Caco-2 (cell line): ENCODE results near the gene IFTAP. TPM values are rescaled to one million over a fixed set of nuclear protein-coding genes. Genes with fewer than 3 reads are reported as not detected.

Experiments
- BruUV-seq: library from RNA; stranded (reverse); fragments of 400-500 nt; replicated peaks from 2 replicates; lab custom pipeline; 2021; lab: Mats Ljungman, UMichigan
- CTCF ChIA-PET: fragments of 300-600 bp; sonication (Branson Sonifier 250); formaldehyde crosslinking; loops from one replicate; lab custom pipeline; 2022; ENCODE audit warnings: antibody characterized with exemption; lab: Charles Lee
- POLR2A ChIA-PET: fragments of 300-600 bp; sonication (Branson Sonifier 250); formaldehyde crosslinking; loops from one replicate; lab custom pipeline; 2022; ENCODE audit warnings: antibody characterized with exemption; lab: Charles Lee
- DNase-seq, 2 experiments: peaks; one replicate each; pipeline versions ENCODE4 v3.0.0 to v3.0.0-alpha.2; 2020 to 2022
- H3K27me3 ChIP-seq: replicated peaks from 2 replicates; pipeline ENCODE4 v1.6.0; 2011; ENCODE audit warnings: low read length; ENCODE audit not compliant: control insufficient read depth, insufficient read depth
- H3K36me3 ChIP-seq: 2 replicates; pipeline ENCODE4 v1.5.1; 2011; ENCODE audit warnings: low read length; ENCODE audit not compliant: control insufficient read depth, insufficient read depth
- H3K4me1 ChIP-seq: fragments of 250-450 bp; sonication (Bioruptor Pico); 2 replicates; pipeline ENCODE4 v1.5.1; 2020; ENCODE audit warnings: mild to moderate bottlenecking
- H3K4me3 ChIP-seq: 2 replicates; pipeline ENCODE4 v1.5.1; 2011; ENCODE audit warnings: low read depth, mild to moderate bottlenecking, control low read depth, low read length
- H3K9me3 ChIP-seq: fragments of 250-450 bp; sonication (Bioruptor Pico); 2 replicates; pipeline ENCODE4 v1.5.1; 2020; ENCODE audit warnings: mild to moderate bottlenecking, moderate library complexity
- H3K27ac Mint-ChIP-seq: one replicate; pipeline ENCODE4 v1.8.0; 2022; ENCODE audit warnings: mixed read lengths; ENCODE audit not compliant: unreplicated experiment
- H3K27me3 Mint-ChIP-seq: one replicate; pipeline ENCODE4 v1.8.0; 2022; ENCODE audit warnings: mixed read lengths; ENCODE audit not compliant: insufficient read depth, unreplicated experiment
- H3K36me3 Mint-ChIP-seq: one replicate; pipeline ENCODE4 v1.8.0; 2022; ENCODE audit warnings: mild to moderate bottlenecking, mixed read lengths; ENCODE audit not compliant: insufficient read depth, unreplicated experiment
- H3K4me1 Mint-ChIP-seq: one replicate; pipeline ENCODE4 v1.8.0; 2022; ENCODE audit warnings: low read depth, mixed read lengths; ENCODE audit not compliant: unreplicated experiment
- H3K4me3 Mint-ChIP-seq: one replicate; pipeline ENCODE4 v1.8.0; 2022; ENCODE audit warnings: mild to moderate bottlenecking, moderate library complexity, mixed read lengths; ENCODE audit not compliant: unreplicated experiment
- H3K9me3 Mint-ChIP-seq: one replicate; pipeline ENCODE4 v1.8.0; 2022; ENCODE audit warnings: mixed read lengths; ENCODE audit not compliant: unreplicated experiment
- intact Hi-C: fragments of 100-400 bp; cut with micrococcal nuclease; formaldehyde crosslinking; loops from one replicate; pipeline ENCODE4 v1.10.0; 2022; ENCODE audit not compliant: unreplicated experiment
- total RNA-seq: library from RNA; stranded (reverse); gene quantifications from 2 replicates; pipeline ENCODE4 v1.2.3, GENCODE V29; 2022
- TF ChIP-seq, protein P1 (sequence below), 2 experiments: fragments of 200-600 bp in 1 of 2; IDR thresholded peaks; 1 replicate in 1 of 2; 2 replicates in 1 of 2; pipeline versions ENCODE4 v1.5.1 to v1.8.0; 2011 to 2022; ENCODE audit warnings: antibody characterized with exemption in 1 of 2, control low read depth in 1 of 2, inconsistent platforms in 1 of 2, low read depth in 1 of 2, low read length in 1 of 2, mild to moderate bottlenecking in 1 of 2, moderate library complexity in 1 of 2; ENCODE audit not compliant: insufficient read depth in 1 of 2, severe bottlenecking in 1 of 2, unreplicated experiment in 1 of 2

Gene IFTAP
- total RNA-seq, 1 experiment from 2014 or later, result 10.4 TPM

DNA sequence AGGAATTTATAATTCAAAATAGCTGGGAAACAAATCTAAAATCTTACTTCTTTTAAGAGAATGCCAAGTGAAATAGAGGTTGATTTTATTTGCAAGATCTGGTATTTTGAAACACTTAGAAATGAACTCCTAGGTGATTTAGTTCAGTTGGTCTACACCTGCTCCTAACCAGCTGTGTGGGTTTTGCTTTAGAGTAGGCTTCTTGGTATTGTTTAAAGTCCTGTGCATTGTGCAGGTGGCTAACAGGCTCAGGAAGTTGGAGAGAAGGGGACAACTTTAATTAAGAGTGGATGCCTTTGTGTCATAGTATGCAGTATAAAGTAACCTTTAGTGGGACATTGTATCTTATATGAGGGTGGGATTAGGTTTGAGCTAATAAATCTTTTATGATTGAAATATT lies 7.8 kb downstream of the IFTAP start:
- H3K9me3 ChIP-seq, result no peaks in the 10 kb centered on the region; the same call in 1 of the 2 replicates
- no peak for DNase-seq
- ChIA-PET CTCF (no interaction called here), POLR2A (no interaction called here)
- H3K36me3 Mint-ChIP-seq, result no peaks in the 10 kb centered on the region
- H3K4me1 ChIP-seq, result no peaks in the 10 kb centered on the region
- H3K4me3 Mint-ChIP-seq, result no peak overlapping the region
- no peak overlapping the region for H3K27ac Mint-ChIP-seq
- no TSS peak for BruUV-seq
- no peaks in the 10 kb centered on the region for H3K27me3 Mint-ChIP-seq
- no peak overlapping the region for H3K4me3 ChIP-seq
- no peaks in the 10 kb centered on the region for H3K27me3 ChIP-seq
- H3K4me1 Mint-ChIP-seq, result no peaks in the 10 kb centered on the region
- no peaks in the 10 kb centered on the region for H3K36me3 ChIP-seq
- intact Hi-C loops, result no loop called here
- no peaks in the 10 kb centered on the region for H3K9me3 Mint-ChIP-seq
- TF ChIP-seq, protein P1, sequence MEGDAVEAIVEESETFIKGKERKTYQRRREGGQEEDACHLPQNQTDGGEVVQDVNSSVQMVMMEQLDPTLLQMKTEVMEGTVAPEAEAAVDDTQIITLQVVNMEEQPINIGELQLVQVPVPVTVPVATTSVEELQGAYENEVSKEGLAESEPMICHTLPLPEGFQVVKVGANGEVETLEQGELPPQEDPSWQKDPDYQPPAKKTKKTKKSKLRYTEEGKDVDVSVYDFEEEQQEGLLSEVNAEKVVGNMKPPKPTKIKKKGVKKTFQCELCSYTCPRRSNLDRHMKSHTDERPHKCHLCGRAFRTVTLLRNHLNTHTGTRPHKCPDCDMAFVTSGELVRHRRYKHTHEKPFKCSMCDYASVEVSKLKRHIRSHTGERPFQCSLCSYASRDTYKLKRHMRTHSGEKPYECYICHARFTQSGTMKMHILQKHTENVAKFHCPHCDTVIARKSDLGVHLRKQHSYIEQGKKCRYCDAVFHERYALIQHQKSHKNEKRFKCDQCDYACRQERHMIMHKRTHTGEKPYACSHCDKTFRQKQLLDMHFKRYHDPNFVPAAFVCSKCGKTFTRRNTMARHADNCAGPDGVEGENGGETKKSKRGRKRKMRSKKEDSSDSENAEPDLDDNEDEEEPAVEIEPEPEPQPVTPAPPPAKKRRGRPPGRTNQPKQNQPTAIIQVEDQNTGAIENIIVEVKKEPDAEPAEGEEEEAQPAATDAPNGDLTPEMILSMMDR (IDR thresholded peaks at IDR 0.05; ENCODE audit: insufficient read depth in 1 of 2, low read depth in 1 of 2, low read length in 1 of 2, severe bottlenecking in 1 of 2, unreplicated experiment in 1 of 2), result no peak

DNA sequence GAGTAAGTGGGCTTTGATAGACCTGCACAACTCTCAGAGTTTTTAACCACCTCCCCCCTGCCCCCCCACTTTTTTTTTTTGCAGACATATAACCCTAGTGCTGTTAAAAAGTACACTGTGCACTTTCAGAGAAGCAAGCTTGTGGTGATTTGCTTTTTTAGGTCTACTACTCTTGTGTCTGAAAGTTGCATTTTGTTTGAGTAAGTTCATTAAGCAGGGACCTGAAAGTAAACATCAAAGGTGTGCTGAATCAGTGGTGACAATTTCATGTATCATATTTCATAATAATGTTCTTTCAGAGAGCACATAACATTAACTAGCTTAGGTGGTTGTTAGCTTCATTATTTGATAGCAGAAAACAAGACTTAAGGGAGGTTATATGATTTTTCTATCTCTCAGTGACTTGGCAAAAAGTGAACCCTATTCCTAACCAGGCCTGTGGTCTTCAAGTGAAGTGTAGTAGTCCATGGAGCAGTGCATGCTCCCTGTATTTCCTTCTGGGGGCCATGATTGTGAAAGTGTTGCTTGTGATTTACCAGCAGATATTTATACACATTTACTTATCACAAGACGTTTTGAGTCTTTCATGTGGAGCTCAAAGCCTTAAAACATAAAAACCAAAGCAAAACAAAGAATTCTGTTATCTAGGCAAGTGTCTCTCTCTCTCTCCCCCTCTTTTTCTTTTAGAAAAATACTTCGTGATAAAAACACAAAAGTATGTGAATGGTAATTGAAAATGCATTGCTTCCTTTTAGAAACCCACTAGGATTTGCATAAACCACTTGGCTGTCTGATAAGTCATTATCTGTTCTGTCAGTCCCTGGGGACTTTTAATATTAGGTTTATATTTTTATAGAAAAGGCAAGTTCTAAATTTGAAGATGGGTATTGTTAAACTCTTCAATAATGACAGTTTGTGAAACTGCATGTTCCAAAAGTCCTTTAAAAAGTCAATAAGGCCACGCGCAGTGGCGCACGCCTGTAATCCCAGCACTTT lies 11.2 kb downstream of the IFTAP start:
- no peaks in the 10 kb centered on the region for H3K27me3 ChIP-seq
- Mint-ChIP-seq H3K4me3 (no peak overlapping the region), H3K4me1 (no peaks in the 10 kb centered on the region), H3K27me3 (no peaks in the 10 kb centered on the region), H3K9me3 (no peaks in the 10 kb centered on the region), H3K36me3 (no peaks in the 10 kb centered on the region), H3K27ac (no peak overlapping the region)
- H3K4me1 ChIP-seq, result no peaks in the 10 kb centered on the region
- no peaks in the 10 kb centered on the region for H3K36me3 ChIP-seq
- no TSS peak for BruUV-seq
- H3K9me3 ChIP-seq, result no peaks in the 10 kb centered on the region
- POLR2A ChIA-PET, result no interaction called here
- intact Hi-C loops, result no loop called here
- TF ChIP-seq, protein P1 (IDR thresholded peaks at IDR 0.05; ENCODE audit: insufficient read depth in 1 of 2, low read depth in 1 of 2, low read length in 1 of 2, severe bottlenecking in 1 of 2, unreplicated experiment in 1 of 2), result no peak
- CTCF ChIA-PET, result no interaction called here
- H3K4me3 ChIP-seq, result no peak overlapping the region
- DNase-seq, result no peak

DNA sequence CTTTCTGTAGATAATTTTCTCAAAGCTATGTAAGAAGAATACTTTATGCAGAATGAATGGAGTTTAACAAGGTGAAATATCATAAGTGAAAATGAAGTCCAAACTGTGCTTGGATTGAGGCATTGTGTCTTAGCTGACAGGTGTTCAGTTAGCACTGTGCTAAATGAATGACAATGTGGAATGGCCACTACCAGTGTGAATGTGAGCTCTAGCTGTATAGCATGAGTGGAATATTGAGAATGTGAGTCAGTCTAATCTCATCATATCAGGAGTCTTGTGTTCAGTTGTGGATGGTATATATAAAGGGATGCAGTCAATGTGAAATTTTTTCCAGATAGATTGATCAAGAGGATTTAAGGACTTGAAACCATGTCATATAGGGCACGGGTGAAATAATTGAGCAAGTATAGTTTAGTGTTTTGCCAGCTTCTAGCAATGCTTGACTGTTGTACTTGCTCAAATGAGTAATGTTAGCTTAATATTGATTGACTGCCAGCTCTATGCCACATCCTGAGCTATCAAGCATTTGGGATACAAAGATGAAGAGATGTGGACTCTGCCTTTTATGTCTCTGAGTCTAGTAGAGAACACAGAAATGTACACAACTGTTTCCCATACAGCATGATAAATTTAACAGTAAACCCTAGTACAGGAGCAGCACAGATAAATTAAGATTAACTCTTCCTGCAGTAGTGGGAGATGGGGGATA lies 14.3 kb downstream of the IFTAP start:
- POLR2A ChIA-PET, result no interaction called here
- intact Hi-C loops, result no loop called here
- Histone ChIP-seq H3K36me3 (no peaks in the 10 kb centered on the region), H3K27me3 (no peaks in the 10 kb centered on the region), H3K4me3 (no peak overlapping the region), H3K4me1 (no peaks in the 10 kb centered on the region), H3K9me3 (no peaks in the 10 kb centered on the region)
- no peaks in the 10 kb centered on the region for H3K27me3 Mint-ChIP-seq
- BruUV-seq, result no TSS peak
- H3K4me3 Mint-ChIP-seq, result no peak overlapping the region
- TF ChIP-seq, protein P1 (IDR thresholded peaks at IDR 0.05; ENCODE audit: insufficient read depth in 1 of 2, low read depth in 1 of 2, low read length in 1 of 2, severe bottlenecking in 1 of 2, unreplicated experiment in 1 of 2), result no peak
- no peaks in the 10 kb centered on the region for H3K4me1 Mint-ChIP-seq
- H3K27ac Mint-ChIP-seq, result no peak overlapping the region
- H3K9me3 Mint-ChIP-seq, result no peaks in the 10 kb centered on the region
- CTCF ChIA-PET, result no interaction called here
- DNase-seq, result no peak
- H3K36me3 Mint-ChIP-seq, result no peaks in the 10 kb centered on the region
